ENCODE results near the gene RUNX1.

DNA sequence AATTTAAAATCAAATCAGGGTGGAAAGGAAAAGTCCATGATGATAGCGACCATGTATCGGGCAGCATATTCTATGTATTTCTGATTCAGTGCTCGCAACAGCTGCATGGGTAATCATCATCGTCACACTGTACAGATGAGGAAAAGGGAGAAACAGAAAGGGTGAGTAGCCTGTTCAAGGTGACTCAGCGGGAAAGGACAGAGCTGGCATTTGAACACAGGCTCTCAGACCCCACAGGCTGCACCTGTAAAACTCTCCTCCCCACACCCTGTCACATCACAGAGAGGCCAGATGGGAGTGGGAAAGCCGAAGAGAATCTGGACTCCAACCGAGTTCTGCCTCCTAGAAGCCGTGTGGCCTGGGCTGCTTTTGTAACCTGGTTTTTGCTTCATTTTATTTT, 14.0 kb downstream of the RUNX1 start:
- TF ChIP-seq, protein P1, sequence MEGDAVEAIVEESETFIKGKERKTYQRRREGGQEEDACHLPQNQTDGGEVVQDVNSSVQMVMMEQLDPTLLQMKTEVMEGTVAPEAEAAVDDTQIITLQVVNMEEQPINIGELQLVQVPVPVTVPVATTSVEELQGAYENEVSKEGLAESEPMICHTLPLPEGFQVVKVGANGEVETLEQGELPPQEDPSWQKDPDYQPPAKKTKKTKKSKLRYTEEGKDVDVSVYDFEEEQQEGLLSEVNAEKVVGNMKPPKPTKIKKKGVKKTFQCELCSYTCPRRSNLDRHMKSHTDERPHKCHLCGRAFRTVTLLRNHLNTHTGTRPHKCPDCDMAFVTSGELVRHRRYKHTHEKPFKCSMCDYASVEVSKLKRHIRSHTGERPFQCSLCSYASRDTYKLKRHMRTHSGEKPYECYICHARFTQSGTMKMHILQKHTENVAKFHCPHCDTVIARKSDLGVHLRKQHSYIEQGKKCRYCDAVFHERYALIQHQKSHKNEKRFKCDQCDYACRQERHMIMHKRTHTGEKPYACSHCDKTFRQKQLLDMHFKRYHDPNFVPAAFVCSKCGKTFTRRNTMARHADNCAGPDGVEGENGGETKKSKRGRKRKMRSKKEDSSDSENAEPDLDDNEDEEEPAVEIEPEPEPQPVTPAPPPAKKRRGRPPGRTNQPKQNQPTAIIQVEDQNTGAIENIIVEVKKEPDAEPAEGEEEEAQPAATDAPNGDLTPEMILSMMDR (IDR thresholded peaks at IDR 0.05): no peak
- TF ChIP-seq POLR2AphosphoS5 (IDR thresholded peaks at IDR 0.05) (no peak), POLR2A (IDR thresholded peaks at IDR 0.05) (no peak)
